Measurements from ENCODE around the gene STK11. TPM values are rescaled to one million over a fixed set of nuclear protein-coding genes. Genes with fewer than 3 reads are reported as not detected.

The STK11 gene, protein sequence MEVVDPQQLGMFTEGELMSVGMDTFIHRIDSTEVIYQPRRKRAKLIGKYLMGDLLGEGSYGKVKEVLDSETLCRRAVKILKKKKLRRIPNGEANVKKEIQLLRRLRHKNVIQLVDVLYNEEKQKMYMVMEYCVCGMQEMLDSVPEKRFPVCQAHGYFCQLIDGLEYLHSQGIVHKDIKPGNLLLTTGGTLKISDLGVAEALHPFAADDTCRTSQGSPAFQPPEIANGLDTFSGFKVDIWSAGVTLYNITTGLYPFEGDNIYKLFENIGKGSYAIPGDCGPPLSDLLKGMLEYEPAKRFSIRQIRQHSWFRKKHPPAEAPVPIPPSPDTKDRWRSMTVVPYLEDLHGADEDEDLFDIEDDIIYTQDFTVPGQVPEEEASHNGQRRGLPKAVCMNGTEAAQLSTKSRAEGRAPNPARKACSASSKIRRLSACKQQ
- 30.8 to 36.4 TPM (median 36.1 TPM) in 5 replicates for total RNA-seq (2022; extraction: Qiagen RNA extraction; ENCODE audit: low read depth)

DNA sequence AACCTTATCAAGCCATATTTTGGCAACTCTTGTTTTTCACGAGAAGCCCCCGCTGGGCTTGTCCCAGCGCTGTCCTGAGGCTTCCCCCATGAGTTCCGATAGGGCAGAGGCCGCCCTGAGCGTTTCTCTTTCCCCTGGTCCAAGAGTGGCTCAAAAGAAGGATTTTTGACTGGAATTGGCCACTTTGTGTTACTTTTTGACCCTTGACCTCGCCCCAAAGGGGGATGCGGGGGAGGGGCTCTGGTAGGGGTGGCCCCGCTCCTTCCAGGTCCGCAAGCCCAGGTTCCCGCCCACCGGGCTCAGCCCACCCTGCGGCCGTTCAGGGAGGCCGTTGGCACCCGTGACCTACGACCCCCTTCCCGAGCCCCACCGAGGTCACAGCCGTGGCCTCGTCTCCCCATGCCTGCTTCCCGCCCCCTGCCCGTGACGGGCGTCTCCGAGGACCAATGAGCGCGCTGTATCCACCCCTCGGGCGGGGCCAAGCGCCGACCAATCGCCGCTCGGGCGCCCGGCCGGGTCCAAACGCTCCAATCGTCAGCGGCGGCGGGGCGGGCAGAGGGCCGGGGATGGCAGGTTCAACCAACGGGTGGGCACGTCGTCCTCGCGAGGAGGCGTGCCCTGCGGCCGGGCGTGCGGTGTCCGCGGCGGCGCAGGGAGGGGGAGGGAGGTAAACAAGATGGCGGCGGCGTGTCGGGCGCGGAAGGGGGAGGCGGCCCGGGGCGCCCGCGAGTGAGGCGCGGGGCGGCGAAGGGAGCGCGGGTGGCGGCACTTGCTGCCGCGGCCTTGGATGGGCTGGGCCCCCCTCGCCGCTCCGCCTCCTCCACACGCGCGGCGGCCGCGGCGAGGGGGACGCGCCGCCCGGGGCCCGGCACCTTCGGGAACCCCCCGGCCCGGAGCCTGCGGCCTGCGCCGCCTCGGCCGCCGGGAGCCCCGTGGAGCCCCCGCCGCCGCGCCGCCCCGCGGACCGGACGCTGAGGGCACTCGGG lies at the start of gene STK11:
TSS of gene STK11 (plus strand) at position 665 of the 986 bp plus-strand sequence. CDS start 1,136 bp downstream, outside the sequence.

DNA sequence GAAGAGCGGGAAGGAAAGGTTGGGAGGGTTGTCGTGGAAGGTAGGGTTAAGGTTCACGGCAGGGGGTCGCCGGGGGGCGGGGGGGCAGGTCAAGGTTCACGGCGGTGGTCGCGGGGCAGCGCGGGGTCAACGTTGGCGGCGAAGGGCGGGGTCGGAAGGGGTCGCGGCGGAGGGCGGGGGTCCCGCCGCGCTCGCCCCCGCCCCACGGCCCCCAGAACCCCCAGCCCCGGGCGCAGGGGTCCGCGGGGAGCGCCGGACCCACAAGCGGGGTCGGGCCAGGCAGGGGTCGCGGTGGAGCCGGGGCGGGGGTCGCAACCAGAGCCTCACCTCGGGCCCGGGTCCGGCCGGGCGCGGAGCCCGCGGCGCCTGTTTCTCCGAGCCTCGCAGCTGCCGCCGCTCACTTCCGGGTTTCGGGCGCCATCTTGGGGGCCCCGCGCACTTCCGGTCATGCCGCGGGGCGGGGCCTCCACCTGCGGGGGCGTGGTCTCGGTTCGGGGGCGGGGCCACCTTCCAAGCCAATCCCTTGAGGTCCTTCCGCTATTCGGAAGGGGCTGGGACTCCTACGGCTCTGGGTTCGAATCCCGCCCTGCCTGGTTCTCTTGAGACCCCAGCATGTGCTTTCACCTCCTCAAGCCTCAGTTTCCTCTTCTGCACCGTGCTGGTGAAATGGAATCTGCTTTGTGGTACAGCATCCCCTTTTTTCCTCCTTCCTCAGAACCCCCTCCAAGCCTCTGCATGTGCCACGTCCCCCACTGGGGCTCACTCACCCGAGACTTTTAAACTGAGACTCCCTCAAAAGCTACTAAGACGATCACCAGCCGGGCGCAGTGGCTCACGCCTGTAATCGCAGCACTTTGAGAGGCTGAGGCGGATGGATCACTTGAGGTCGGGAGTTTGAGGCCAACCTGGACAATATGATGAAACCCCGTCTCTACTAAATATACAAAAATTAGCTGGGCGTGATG lies 31.5 kb upstream of the STK11 start, which contains the start of gene SBNO2:
TSS of gene SBNO2 (minus strand) at position 424 of the 965 bp plus-strand sequence. CDS start 19,992 bp downstream, outside the sequence.

DNA sequence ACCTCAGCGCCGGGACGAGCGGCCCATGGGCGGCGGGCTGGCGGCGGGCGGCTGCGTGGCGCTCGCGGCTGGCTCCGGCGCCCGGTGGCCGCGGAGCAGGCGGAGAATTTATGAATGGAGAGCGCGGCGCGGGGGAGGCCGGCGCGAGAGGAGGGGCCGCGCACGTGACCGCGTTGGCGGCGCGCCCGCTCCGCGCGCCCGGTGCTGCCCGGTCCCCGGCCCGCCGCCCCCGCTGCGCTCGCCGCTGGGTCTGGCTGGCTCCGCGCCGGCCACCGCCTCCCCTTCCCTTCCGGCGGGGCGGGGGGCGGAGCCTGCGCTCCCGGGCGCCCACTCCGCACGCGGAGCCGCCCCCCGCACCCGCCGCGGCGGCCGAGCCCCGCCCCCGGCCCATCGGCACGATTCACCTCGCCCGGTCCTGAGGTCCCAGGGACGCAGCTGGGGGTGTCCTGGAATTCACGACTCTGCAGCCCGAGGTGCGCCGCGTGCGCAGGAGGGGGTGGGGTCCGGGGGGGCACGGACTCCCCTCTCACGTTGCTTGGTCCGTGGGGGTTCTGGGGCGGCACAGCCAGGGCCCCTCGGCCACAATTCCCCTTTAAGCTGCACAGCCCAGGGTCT lies 32.3 kb downstream of the STK11 start, which contains the start of gene CBARP:
TSS of gene CBARP (minus strand) at position 252 of the 615 bp plus-strand sequence. CDS start 1,905 bp downstream, outside the sequence.

DNA sequence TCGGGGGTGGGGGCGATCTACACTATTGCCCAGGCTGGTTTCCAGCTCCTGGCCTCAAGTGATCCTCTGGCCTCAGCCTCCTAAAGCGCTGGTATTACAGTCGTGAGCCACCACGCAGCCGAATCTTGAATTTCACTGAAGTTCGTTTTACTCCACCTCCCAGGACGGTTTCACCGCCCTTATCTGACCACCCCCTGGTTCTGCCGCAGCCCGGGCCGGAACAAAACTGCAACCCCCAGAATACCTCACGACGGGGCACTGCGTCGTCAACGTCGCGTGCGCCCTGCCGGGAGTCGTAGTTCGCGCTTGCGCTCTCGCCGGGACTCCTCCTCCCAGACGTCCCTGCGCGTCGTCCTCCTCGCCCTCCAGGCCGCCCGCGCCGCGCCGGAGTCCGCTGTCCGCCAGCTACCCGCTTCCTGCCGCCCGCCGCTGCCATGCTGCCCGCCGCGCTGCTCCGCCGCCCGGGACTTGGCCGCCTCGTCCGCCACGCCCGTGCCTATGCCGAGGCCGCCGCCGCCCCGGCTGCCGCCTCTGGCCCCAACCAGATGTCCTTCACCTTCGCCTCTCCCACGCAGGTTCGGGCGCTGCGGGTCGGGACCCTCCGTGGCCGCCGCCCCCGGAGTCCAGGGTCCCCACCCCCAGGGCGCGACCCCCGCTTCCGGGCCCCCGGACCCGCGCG lies 36.0 kb downstream of the STK11 start, which contains the start of gene ATP5F1D:
TSS of gene ATP5F1D (plus strand) at position 335 of the 679 bp plus-strand sequence. CDS start at position 435, 100 bp downstream.

DNA sequence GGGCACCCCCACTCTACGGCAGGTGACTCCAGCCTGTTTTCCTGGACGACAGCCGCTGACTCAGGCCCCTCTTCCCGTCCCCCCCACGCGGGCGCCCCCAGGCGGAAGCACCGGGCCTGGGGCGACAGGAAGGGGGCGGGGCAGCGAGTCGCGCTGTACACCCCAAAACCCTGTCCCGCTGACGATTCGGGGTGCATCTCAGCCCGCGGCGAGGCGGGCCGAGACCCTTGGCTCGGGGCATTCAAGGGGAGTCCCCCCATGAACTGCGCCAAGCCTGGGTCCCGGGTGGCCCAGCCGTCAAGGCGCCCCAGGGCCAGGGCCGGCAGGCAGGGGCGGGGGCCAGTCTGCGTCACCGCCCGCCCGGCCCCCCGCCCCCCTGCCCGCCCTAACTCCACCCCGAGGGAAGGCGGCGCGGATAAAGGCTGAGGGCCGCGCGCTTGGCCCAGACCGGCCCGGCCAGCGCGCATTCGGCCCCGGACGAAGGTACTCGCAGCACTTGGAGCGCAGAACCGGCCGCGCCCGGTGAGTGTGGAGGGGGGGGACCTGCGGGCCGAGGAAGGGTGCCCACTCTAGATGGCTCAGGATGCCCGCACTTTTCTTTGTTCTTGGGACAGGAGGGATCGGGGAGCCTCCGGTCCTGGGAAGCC lies 42.7 kb downstream of the STK11 start, which contains the start of gene MIDN:
TSS of gene MIDN (plus strand) at position 445 of the 647 bp plus-strand sequence. CDS start 1,714 bp downstream, outside the sequence.

DNA sequence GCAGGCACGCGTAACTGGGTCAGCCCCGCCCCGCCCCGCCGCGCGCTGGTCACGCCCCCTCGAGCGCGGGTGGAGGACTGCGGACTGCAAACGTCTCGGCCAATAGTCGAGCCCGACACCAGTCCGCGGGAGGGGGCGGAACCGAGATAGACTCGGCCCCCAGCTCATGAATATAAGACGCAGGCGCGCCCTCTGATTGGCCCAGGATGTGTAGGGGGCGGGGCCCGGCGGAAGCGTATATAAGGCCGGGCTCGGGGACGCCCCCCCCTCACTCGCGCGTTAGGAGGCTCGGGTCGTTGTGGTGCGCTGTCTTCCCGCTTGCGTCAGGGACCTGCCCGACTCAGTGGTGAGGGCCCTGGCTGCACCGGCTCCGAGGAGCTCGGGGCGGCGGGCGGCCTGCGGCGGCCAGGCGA lies 63.5 kb downstream of the STK11 start, which contains the start of gene CIRBP:
TSS of gene CIRBP (plus strand) at position 268 of the 413 bp plus-strand sequence. CDS start 1,602 bp downstream, outside the sequence.

DNA sequence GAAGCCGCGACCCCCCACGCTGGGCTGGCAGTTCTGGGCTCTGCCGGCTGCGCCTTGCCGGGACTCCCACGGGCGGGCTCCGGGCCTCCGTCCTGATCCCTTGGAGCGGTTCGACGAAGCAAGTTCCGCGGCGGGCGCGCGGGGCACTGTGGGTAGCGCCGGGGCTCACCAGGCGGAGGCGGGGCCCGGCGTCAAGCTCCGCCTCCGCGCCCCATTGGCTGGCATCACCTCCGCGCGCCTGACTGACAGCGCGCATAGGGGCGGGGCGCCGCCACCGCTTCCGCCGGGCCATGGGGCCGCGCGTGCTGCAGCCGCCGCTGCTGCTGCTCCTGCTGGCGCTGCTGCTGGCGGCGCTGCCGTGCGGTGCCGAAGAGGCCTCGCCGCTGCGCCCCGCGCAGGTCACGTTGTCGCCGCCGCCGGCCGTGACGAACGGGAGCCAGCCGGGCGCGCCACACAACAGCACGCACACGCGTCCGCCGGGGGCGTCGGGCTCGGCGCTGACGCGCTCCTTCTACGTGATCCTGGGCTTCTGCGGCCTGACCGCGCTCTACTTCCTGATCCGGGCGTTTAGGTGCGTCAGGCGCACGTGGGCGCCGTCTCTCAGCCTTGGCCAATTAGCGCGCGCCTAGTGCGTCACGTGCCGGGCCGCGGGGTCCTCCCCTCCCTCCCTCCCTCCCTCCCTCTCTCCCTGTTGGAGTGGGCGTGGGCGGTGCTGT lies 69.8 kb downstream of the STK11 start, which contains the start of gene FAM174C:
TSS of gene FAM174C (plus strand) at position 271 of the 716 bp plus-strand sequence. CDS start at position 291, 20 bp downstream.

Other genes with a start within 250 kb of the STK11 start
- 46.9 to 74.3 TPM (median 68.3 TPM) in 5 replicates for gene WDR18, start 221.4 kb upstream of the STK11 start, total RNA-seq (2022; extraction: Qiagen RNA extraction; ENCODE audit: low read depth)
- 1.8 to 3.2 TPM (median 2.6 TPM) in 5 replicates for gene GRIN3B, start 205.4 kb upstream of the STK11 start, total RNA-seq (2022; extraction: Qiagen RNA extraction; ENCODE audit: low read depth)
- gene TMEM259, start 184.7 kb upstream of the STK11 start, total RNA-seq (2022; extraction: Qiagen RNA extraction; ENCODE audit: low read depth): 84.8 to 128 TPM (median 125 TPM) in 5 replicates
- gene RNU6-2, start 184.3 kb upstream of the STK11 start, total RNA-seq (2022; extraction: Qiagen RNA extraction; ENCODE audit: low read depth): not detected in 5 replicates
- 77.5 to 88.2 TPM (median 83.4 TPM) in 5 replicates for gene CNN2, start 179.2 kb upstream of the STK11 start, total RNA-seq (2022; extraction: Qiagen RNA extraction; ENCODE audit: low read depth)
- 14.9 to 17.5 TPM (median 16.8 TPM) in 5 replicates for gene ABCA7, start 165.7 kb upstream of the STK11 start, total RNA-seq (2022; extraction: Qiagen RNA extraction; ENCODE audit: low read depth)
- gene ARHGAP45, start 138.6 kb upstream of the STK11 start, total RNA-seq (2022; extraction: Qiagen RNA extraction; ENCODE audit: low read depth): 2.8 to 4.7 TPM (median 4.4 TPM) in 5 replicates
- 180 to 261 TPM (median 238 TPM) in 5 replicates for gene POLR2E, start 110.4 kb upstream of the STK11 start, total RNA-seq (2022; extraction: Qiagen RNA extraction; ENCODE audit: low read depth)
- gene GPX4, start 101.8 kb upstream of the STK11 start, total RNA-seq (2022; extraction: Qiagen RNA extraction; ENCODE audit: low read depth): 452 to 503 TPM (median 489 TPM) in 5 replicates
- 25.0 to 38.4 TPM (median 37.0 TPM) in 5 replicates for gene SBNO2, start 31.5 kb upstream of the STK11 start, total RNA-seq (2022; extraction: Qiagen RNA extraction; ENCODE audit: low read depth)
- 2.2 to 4.3 TPM (median 4.1 TPM) in 5 replicates for gene CBARP, start 32.2 kb downstream of the STK11 start, total RNA-seq (2022; extraction: Qiagen RNA extraction; ENCODE audit: low read depth)
- 99.5 to 201 TPM (median 159 TPM) in 5 replicates for gene ATP5F1D, start 36.0 kb downstream of the STK11 start, total RNA-seq (2022; extraction: Qiagen RNA extraction; ENCODE audit: low read depth)
- 42.4 to 55.4 TPM (median 51.8 TPM) in 5 replicates for gene MIDN, start 42.8 kb downstream of the STK11 start, total RNA-seq (2022; extraction: Qiagen RNA extraction; ENCODE audit: low read depth)
- gene CIRBP, start 63.6 kb downstream of the STK11 start, total RNA-seq (2022; extraction: Qiagen RNA extraction; ENCODE audit: low read depth): 89.3 to 186 TPM (median 97.4 TPM) in 5 replicates
- gene FAM174C, start 69.8 kb downstream of the STK11 start, total RNA-seq (2022; extraction: Qiagen RNA extraction; ENCODE audit: low read depth): 50.5 to 98.6 TPM (median 76.3 TPM) in 5 replicates
- gene EFNA2, start 80.1 kb downstream of the STK11 start, total RNA-seq (2022; extraction: Qiagen RNA extraction; ENCODE audit: low read depth): 1.0 to 2.1 TPM (median 1.8 TPM) in 5 replicates
- gene NDUFS7, start 178.1 kb downstream of the STK11 start, total RNA-seq (2022; extraction: Qiagen RNA extraction; ENCODE audit: low read depth): 66.2 to 78.7 TPM (median 77.7 TPM) in 5 replicates
- 30.9 to 45.1 TPM (median 41.7 TPM) in 5 replicates for gene GAMT, start 195.8 kb downstream of the STK11 start, total RNA-seq (2022; extraction: Qiagen RNA extraction; ENCODE audit: low read depth)
- 77.1 to 108 TPM (median 103 TPM) in 5 replicates for gene DAZAP1, start 201.8 kb downstream of the STK11 start, total RNA-seq (2022; extraction: Qiagen RNA extraction; ENCODE audit: low read depth)
- gene RPS15, start 232.6 kb downstream of the STK11 start, total RNA-seq (2022; extraction: Qiagen RNA extraction; ENCODE audit: low read depth): 1,763 to 2,099 TPM (median 1,850 TPM) in 5 replicates
- 1.1 to 2.3 TPM (median 2.0 TPM) in 5 replicates for gene APC2, start 244.3 kb downstream of the STK11 start, total RNA-seq (2022; extraction: Qiagen RNA extraction; ENCODE audit: low read depth)

All from A549 treated with GW870086 at 1 μM for 4 hours (cell line).